T47D (cell line): ENCODE measurements around the gene PAFAH1B2.

ENCODE experiments used
- DNase-seq, 2 experiments: peaks; one replicate each; pipeline versions ENCODE4 v3.0.0 to v3.0.0-alpha.2; 2011 to 2012; ENCODE audit warnings: low read depth in 1 of 2, low spot score in 1 of 2
- JUND ChIP-seq: IDR thresholded peaks from 2 replicates; pipeline ENCODE4 v1.6.1; 2012; ENCODE audit warnings: low read depth
- in situ Hi-C: cut with HindIII; loops from 2 replicates; pipeline ENCODE4 v1.10.0; 2016; ENCODE audit warnings: low sequenced_read_pairs, low pct_unique_long_range_greater_than_20kb

PAFAH1B2 gene

DNA sequence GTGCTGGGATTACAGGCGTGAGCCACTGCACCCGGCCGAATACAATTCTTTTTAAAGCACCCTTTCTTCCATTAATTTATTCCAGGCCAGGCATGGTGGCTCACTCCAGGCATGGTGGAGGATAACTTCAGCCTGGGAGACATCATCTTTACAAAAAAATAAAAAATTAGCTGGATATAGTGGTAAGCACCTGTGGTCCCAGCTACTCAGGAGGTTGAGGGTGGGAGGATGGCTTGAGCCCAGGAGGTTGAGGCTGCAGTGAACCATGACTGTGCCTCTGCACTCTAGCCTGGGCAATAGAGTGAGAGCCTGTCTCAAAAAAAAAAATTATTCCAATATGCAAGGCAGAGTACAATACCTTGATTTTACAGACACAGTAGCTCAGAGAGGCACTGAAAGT lies 66.5 kb downstream of the PAFAH1B2 start:
- in situ Hi-C loops: no loop called here
- no peak for DNase-seq
- TF ChIP-seq JUND: no peak

DNA sequence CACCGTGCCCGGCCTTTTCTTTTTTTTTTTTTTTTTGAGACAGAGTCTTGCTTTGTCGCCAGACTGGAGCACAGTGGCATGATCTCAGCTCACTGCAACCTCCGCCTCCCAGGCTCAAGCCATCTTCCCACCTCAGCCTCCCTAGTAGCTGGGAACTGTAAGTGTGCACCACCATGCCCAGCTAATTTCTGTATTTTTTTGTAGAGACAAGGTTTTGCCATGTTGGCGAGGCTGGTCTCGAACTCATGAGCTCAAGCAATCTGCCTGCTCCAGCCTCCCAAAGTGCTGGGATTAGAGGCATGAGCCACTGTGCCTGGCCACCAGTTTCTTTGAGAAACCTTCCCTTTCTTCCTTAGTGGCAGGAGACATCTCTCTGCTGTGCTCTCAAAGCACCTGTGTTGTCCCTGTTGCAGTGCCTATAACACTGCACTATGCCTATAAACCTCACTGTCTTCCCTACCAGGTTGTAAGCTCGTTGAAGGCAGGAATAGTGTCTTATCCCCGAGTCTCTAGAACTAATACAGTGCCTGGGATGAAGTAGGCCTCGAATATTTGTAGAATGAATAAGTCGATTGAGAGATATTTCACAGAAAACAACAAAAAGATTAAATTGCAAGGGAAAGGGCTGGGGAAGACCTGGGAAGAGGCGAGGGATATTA lies 68.7 kb downstream of the PAFAH1B2 start:
- DNase-seq: no peak
- in situ Hi-C loops: no loop called here
- no peak for TF ChIP-seq JUND

DNA sequence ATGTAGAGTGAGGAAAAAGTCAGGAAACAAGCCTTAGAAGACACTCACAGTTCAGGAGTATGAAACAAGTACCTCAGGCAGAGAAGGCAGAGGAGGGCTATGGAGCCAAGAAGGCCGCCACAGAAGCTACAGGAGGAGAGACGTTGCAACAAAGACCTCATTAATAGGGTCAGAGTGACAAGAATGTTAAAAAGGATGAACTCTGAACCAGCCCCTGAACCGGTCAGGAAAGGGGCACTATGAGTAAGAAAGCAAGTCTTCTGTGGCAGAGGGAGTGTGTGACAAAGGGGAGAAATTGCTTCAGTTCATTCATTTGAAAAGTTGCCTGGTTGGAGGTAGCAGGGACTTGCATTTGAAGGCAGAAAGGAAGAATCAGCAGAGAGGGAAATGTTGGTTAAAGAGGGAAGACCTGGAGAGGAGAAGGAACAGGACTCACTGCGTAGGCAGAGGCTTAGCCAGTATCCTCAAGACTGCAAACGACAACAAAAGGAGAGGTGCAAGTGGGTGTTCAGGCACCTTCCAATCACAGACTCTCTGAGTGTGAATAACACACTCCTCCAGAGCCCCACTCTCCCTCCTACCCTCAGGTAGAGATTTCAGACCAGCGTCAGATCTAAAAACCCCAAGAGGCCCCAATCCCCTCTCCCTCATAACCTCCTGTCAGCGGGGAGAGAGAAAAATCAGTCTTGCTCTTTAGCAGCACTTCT lies 70.5 kb downstream of the PAFAH1B2 start:
- in situ Hi-C loops: no loop called here

DNA sequence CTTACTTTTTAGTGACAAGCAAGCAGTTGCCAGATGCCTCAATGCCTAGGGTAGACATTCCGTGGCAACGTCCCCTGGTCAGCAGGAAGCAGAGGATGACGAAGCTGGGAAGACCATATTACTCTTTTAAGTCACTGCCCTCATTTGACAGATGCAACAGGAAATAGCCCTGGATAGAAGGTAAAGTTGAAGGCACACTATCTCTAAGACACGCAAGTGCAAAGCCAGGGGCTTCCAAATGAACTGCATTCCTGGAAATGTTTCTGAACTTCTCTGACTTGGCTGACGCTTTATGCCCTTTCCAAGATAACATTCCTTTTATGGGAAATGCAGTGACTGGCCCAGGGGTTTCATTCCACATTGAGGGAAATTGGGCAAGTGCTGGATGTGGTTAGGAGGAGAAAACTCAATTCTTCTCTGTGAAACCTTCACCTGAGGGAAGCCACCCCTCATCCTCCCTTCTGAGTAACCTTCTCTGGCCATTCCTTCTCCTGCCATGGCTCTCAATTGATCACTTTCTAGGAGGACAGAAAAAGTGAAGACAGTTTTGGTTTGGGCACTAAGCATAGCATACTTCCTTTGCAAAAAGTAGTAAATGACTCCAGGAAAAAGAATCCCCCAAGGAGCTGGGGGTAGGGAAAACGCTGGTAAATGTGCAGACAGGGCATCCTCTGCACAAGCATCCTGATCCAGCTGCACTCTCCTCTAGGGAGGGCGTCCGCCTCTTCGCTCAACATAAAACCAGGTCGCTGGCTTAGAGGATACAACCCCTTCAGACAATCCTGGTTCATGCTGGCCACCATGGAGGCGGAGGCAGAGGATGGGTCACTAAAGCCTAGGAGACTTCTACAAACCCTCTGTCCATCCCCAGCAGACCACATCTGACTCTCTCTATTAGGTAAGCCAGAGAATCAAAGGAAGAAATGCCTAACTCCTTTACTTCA lies 73.3 kb downstream of the PAFAH1B2 start:
- in situ Hi-C loops: no loop called here
- TF ChIP-seq JUND: no peak
- DNase-seq: no peak

More for the DNA sequence above, 70.5 kb downstream of the PAFAH1B2 start:
- no peak for TF ChIP-seq JUND
- no peak for DNase-seq

DNA sequence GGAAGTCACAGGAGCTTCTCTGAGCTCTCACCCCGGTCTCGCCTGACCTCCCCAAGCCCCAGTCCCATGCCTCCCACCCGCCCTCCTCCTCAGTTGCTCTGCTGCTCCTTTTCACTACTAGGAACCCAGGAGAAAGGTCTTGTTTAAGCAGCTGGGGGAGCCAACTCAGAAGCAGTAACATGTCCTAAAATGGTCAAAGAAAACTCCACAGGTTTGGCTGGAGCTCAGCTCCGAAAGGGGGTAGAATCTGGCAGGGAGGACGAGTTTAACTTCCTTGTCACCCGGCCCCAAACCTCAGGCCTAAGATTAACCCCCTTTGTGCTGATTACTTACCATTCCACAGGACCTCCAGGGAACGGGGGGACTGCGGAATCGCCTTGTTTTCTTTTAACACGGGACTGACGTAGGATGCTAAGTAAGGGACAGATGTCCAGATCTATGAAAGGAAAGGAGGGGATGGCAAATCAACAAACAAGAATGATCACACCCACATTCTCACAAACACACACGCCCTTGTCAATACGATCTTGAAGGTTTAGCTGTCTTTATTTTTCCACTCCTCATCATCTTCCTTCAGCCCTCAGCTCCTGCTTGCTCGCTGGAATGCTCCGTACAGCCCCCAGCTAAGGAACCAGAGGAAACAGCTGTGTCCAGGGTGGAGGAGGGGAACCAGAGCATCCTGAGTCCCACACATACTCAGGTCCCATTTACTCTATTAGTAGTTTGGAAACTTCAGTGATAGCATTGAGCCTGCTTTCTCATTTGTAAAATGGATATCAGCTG lies 74.2 kb downstream of the PAFAH1B2 start:
- no peak for DNase-seq
- no peak for TF ChIP-seq JUND
- in situ Hi-C loops: no loop called here

DNA sequence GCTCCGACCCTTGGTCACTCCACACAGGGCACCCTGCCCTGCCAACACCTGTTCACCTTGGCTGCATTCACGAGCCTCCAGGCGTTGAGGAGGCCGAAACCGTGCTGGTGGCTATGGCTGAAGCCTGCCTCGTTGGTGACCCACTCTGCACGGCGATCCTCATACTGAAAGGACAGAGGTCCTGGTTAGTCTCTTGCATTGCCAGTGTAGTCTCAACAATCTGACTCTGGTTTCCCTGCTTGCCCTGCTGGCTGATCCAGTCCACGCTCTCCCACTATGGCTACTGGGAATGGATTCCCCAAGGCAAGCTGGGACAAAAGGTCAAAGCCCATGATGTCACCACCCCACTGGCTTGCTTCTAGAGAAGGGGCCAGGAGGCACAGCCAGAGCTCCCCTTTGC lies 74.9 kb downstream of the PAFAH1B2 start:
- TF ChIP-seq JUND: no peak
- no peak for DNase-seq
- in situ Hi-C loops: no loop called here

DNA sequence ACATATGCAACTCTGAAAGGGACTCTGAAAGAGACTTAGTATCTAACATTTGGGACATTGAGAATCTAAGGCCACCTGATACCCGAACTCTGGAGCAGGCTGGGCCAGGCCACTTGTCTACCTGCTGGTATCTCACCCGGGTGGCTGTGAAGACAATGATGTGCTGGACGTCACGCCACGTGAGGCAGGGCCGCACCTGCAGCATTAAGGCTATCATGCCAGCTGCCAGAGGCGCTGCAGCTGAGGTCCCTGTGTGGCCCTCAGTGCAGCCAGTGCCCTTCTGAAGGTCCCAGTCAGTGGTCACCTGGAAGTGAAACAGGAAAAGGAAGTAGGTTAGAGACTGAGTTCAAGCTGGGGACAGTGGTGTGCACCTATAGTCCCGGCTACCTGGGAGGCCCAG lies 75.4 kb downstream of the PAFAH1B2 start:
- TF ChIP-seq JUND: no peak
- DNase-seq: no peak
- in situ Hi-C loops: no loop called here

DNA sequence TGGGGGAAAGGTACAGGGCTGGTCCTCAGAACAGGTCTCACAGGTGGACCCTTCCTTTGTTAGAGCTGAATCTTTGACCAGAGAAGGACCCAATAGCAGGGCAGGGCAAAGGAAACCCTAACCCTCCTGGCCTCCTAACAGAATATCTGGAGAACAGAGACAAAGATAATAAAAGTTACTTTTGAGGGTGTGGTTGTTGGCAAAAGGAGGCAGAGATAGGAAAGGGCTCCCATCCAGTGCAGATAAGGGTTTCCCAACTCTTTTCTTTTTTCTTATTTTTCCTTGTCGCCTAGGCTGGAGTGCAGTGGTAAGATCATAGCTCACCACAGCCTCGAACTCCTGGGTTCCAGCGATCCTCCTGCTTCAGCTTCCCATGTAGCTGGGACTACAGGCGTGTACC lies 75.9 kb downstream of the PAFAH1B2 start:
- no peak for TF ChIP-seq JUND
- in situ Hi-C loops: no loop called here
- DNase-seq: no peak

DNA sequence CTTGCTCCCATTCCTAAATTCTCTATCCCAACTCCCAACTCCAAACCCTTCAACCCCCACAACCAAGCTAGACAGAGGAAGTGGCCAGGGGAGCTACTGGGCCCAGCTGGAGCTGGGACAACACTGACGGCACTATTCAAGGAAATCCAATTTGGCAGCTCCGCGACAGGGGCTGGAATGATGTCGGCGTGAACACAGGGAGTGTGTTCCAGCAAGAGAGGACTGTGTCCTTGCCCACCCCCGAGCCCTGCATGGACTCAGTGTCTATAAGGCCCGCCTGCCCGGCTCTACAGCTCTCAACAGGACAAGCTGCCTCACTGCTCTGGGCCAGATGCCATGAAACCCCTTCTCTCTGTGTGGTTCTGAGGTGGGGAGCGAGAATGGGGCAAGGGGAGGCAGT lies 76.5 kb downstream of the PAFAH1B2 start:
- no peak for DNase-seq
- in situ Hi-C loops: no loop called here
- TF ChIP-seq JUND: no peak

DNA sequence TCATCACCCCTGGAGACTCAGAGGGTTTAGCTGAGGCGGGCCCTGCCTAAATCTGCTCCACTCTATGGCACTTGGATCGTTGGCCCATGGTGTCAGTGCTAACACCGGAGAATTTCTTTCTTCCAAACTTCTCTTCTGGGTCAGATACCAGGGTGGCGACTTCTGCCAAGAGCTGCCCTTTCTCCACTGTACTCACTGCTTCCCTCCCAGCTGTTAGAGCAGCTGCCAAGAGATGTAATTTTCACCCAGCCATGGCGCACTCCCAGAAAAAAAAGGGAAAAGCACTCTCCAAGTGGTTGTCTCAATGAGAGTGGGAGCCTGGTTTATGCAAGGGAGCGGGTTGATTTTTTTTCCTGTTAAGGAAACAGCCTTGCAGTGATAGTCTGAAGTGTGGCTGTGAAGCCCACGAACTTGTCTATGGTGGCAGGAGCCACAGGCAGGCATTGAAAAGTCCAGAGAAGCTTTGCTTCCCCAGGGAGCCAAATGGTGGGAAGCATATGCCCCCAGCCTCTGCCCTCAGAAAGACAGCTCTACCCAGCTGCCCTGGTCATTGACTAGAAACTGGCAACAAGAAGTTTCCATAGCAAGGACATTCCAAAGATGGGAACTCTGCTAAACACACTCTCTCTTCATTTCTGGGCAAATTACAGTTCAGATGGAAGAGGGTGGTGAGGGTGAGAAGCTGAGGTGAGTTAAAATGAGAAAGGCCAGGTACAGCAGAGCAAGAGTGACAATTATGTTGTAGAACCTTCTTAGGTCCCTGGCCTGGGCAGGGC lies 77.1 kb downstream of the PAFAH1B2 start:
- no peak for TF ChIP-seq JUND
- in situ Hi-C loops: no loop called here
- no peak for DNase-seq

DNA sequence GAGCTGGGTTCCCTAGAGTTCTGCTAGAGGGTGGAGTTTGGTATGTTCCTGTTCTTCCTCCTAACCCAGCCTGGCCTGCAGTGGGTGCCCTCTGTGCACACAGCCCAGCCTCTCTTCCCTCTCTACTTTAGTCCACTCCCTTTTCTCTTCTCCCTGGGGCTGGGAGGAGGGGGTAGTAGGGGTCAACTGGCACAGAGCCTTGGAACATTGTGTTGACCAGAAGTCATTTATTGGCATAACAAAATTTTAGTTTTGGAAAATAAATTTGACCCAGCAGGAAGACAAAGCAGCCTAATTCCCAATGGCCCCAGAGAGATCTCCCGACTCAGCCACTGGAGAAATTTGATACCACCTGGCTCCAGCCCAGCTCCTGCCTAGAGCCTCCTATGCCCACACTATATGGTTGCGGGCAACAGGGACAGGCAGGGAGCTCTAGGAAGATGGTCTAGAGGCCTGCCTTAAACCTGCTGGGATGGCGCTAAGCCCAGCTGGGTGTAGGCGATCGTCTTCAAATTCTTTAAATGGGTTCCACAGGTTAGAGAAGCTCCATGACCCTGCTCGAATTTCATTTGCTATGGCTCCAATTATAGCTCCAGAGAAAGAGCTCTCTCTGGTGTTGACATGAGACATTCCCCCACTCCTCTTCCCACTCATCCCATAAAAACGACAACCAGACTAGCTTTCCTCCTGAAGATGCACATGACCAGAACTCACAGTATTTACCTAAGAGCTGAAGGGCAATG lies 77.9 kb downstream of the PAFAH1B2 start:
- in situ Hi-C loops: no loop called here
- peak in 1 of 2 experiments; percentile 77 for DNase-seq
- TF ChIP-seq JUND: no peak
